Measurements from ENCODE around the gene POLN. TPM values are rescaled to one million over a fixed set of nuclear protein-coding genes. Genes with fewer than 3 reads are reported as not detected.

POLN gene
- total and polyA plus RNA-seq, 9 donors = 1.5 to 4.8 (median 2.2) TPM

DNA sequence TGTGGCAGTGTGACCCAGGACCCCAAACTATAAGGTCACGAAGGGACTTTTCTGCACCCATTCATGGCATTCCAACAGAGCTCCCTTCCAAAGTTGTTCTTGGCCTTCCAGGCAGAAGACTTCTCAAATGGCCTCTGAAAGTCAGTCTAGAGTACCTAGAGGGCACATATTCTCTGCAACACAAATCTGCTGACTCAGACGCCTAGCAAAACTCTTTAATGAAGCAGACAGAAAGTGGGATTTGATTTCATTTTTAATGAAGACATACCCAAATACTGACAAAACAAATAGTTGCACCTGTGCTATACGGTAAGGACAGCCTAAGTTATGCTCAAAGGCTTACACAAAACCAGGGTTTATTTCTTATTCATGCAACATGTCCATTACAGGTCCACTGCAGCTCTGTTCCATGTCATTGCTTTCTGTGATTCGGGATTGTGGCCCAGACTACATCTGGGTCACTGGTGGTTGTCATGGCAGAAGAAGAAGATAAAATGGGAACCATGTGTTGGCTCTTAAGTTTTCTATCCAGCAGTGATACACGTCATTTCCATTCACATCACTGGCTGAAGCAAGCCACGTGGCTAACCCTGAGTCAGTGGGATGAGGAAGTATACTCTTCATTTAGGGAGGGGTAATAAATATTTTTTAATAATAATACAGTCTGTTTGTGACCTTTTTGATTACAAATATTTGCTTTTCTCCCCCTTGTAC is 125.1 kb downstream of the POLN start:
- no peaks in the 10 kb centered on the region for H3K36me3 ChIP-seq (ENCODE audit: control insufficient read depth, insufficient read depth, low read length)
- H3K4me3 ChIP-seq (ENCODE audit: low read length) = no peak overlapping the region
- DNase-seq = no peak
- H3K27ac ChIP-seq (ENCODE audit: low read length) = no peak overlapping the region
- H3K9me3 ChIP-seq (replicated peaks; ENCODE audit: control insufficient read depth, low read depth, low read length) = no peaks in the 10 kb centered on the region
- H3K27me3 ChIP-seq (ENCODE audit: control insufficient read depth, insufficient read depth, low read length) = no peaks in the 10 kb centered on the region
- no peaks in the 10 kb centered on the region for H3K4me1 ChIP-seq (ENCODE audit: control insufficient read depth, insufficient read depth, low read length)
- 70% methylated on average over 2 of the region's 6 CpGs for WGBS (ENCODE audit: insufficient coverage)

DNA sequence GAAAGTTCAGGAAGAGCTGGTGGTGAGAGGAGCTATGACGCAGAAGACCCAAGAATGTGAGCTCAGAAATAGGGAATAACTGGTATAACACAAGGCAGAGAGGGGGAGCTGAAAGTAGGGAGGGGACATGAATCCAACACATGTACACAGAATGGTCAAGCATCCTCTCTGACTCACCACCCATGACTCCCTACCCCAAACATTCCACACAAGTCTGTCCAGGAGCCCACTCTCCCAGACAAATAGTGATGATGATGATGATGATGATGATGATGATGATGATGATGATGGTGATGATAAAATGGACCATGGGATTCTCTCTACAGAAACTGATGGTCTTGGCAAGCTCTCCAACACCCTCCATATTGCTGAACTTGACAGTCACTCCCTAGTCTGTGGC is 136.4 kb downstream of the POLN start:
- no peak overlapping the region for H3K4me3 ChIP-seq (ENCODE audit: low read length)
- H3K4me1 ChIP-seq (ENCODE audit: control insufficient read depth, insufficient read depth, low read length) = no peaks in the 10 kb centered on the region
- H3K27ac ChIP-seq (ENCODE audit: low read length) = no peak overlapping the region
- WGBS (ENCODE audit: insufficient coverage) = no CpG with 5 or more reads among the region's 1 CpG
- peaks cover 16% of the 10 kb centered on the region for H3K27me3 ChIP-seq (ENCODE audit: control insufficient read depth, insufficient read depth, low read length)
- no peak for DNase-seq
- H3K9me3 ChIP-seq (replicated peaks; ENCODE audit: control insufficient read depth, low read depth, low read length) = peaks cover 21% of the 10 kb centered on the region
- no peaks in the 10 kb centered on the region for H3K36me3 ChIP-seq (ENCODE audit: control insufficient read depth, insufficient read depth, low read length)

DNA sequence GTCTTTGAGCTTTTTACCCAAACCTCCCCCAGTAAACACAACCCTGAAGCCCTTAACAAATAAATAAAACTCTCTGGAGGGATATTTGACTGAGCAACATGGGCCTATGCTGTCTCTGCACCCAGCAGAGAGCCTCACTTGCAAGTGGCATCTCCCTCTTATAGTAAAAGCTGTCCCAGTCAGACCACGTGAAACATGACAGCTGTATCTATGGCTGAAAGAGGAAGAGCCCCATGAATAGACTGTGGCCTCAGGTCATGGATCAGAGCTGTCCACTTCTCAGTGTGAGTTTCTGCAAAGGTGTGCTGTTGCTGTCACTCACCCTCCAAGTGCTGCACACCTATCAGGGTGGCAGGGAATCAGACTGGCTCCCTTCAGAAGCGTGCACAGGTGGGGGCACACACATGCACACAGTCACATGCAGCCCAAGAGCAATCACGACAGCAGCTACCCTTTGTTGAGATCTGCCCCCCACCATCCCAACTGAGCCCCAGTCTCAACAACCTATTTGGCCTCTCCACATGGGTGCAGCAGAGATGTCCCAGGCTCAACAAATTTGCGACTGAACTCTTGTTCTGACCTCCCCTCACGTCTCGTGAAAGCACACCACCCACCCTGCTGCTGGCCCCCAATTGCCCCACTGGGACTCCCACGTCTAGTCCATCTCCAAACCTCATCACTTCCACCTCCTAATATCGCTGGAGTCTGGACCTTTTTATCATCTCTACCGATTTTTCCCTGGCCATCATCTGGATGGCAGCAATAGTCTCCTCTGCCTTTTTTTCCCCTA is 137.2 kb downstream of the POLN start:
- 77% methylated on average over 8 of the region's 9 CpGs for WGBS (ENCODE audit: insufficient coverage)
- peaks cover 21% of the 10 kb centered on the region for H3K9me3 ChIP-seq (replicated peaks; ENCODE audit: control insufficient read depth, low read depth, low read length)

DNA sequence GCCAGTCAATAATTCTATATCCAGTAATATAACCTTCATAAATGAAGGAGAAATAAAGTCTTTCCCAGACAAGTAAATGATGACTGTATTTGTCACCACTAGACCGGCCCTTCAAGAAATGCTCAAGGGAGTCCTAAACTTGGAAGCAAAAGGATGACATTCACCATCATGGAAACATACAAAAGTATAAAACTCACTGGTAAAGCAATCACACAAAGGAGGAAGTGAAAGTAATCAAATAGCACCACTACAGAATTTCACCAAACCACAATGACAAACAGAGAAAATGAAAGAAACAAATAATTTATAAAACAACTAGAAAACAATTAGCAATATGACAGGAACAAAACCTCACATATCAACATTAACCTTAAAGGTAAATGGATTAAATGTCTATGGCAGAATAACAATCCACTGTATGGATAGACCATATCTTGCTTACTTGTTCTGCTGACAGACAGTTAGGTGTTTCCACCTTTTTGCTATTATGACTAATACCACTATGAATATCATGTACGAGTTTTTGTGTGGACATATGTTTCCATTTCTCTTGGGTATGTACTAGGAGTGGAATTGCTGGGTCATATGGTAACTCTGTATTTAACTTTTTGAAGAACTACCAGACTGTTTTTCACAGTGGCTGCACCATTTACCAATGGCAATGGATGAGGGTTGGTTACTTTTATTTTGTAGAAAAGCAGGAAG is 137.9 kb downstream of the POLN start:
- Histone ChIP-seq H3K27ac (ENCODE audit: low read length) (no peak overlapping the region), H3K4me1 (ENCODE audit: control insufficient read depth, insufficient read depth, low read length) (no peaks in the 10 kb centered on the region), H3K27me3 (ENCODE audit: control insufficient read depth, insufficient read depth, low read length) (peaks cover 18% of the 10 kb centered on the region), H3K9me3 (replicated peaks; ENCODE audit: control insufficient read depth, low read depth, low read length) (peaks cover 21% of the 10 kb centered on the region), H3K36me3 (ENCODE audit: control insufficient read depth, insufficient read depth, low read length) (no peaks in the 10 kb centered on the region), H3K4me3 (ENCODE audit: low read length) (no peak overlapping the region)
- DNase-seq = no peak
- WGBS (ENCODE audit: insufficient coverage) = no CpG with 5 or more reads among the region's 2 CpGs

More for the DNA sequence above, 137.2 kb downstream of the POLN start:
- Histone ChIP-seq H3K27me3 (ENCODE audit: control insufficient read depth, insufficient read depth, low read length) (peaks cover 16% of the 10 kb centered on the region), H3K4me1 (ENCODE audit: control insufficient read depth, insufficient read depth, low read length) (no peaks in the 10 kb centered on the region), H3K4me3 (ENCODE audit: low read length) (no peak overlapping the region), H3K27ac (ENCODE audit: low read length) (no peak overlapping the region), H3K36me3 (ENCODE audit: control insufficient read depth, insufficient read depth, low read length) (no peaks in the 10 kb centered on the region)
- DNase-seq = no peak

DNA sequence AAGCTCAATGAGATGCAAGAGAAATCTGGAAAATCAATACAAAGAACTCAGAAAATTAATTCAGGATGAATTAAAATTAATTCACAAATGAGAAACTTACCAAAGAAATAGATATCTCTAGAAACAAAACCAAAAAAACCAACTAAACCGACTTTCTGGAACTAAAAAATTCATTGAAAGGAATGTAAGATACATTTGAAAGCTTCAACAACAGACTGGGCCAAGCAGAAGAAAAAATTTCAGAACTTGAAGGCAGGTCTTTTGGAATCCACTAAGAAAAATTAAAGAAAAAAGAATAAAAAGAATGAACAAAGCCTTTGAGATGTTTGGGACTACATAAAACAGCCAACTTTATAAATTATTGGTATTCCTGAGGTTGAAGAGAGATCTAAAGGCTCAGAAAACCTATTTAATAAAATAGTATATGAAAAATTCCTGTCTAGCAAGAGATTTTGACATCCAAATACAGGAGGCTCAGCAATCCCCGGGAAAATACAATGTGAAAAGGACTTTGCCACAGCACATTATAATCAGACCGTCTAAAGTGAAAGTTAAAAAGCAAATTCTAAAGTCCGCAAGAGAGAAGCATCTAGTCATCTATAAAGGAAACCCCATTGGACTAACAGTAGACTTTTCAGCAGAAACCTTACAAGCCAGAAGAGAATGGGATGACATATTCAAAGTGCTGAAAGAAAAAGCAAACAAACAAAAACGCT is 138.6 kb downstream of the POLN start:
- WGBS (ENCODE audit: insufficient coverage) = 83% methylated on average over 1 of the region's 5 CpGs
- H3K27me3 ChIP-seq (ENCODE audit: control insufficient read depth, insufficient read depth, low read length) = peaks cover 15% of the 10 kb centered on the region

DNA sequence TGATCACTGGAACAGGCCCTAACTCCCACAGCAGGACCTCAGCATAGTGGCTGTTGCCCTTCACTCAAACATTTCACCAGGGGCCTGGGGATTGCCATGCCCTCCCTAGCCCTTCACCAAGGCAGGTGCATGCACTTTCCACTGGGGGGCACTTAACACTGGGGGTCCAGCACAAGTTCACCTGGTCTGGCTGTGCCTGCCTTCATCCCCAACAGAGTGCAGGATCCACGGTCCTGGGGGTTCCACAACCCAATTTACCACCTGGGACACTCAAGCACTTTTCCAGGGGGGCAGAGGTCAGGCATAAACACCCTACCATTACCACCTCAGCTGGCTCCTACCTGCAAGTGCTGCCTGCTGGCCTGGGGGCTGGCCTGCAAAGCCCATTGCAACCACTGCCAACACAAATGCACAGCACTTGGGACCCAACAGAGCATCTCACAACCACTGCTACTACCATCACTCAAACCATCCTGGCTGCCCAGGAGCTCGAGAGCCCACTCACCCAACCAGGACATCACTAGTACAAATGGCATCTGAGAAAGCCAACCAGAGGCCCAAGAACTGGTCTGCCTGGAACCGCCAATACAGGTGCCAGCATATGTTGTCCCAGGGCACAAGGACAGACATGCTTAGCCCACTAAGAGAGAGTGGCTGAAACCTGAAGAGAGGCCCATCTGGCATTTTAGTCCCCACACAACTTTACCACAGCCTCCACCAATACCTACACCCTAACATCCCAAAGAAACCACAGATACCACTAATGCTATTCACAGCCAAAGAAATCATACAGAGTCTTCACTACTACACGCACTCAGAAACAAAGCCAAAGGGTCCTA is 139.7 kb downstream of the POLN start:
- Histone ChIP-seq H3K27me3 (ENCODE audit: control insufficient read depth, insufficient read depth, low read length) (peaks cover 10% of the 10 kb centered on the region), H3K4me3 (ENCODE audit: low read length) (no peak overlapping the region), H3K36me3 (ENCODE audit: control insufficient read depth, insufficient read depth, low read length) (no peaks in the 10 kb centered on the region), H3K4me1 (ENCODE audit: control insufficient read depth, insufficient read depth, low read length) (no peaks in the 10 kb centered on the region), H3K9me3 (replicated peaks; ENCODE audit: control insufficient read depth, low read depth, low read length) (peaks cover 21% of the 10 kb centered on the region), H3K27ac (ENCODE audit: low read length) (no peak overlapping the region)
- DNase-seq = no peak
- WGBS (ENCODE audit: insufficient coverage) = 69% methylated on average over 3 of the region's 4 CpGs

More for the DNA sequence above, 138.6 kb downstream of the POLN start:
- H3K36me3 ChIP-seq (ENCODE audit: control insufficient read depth, insufficient read depth, low read length) = no peaks in the 10 kb centered on the region
- DNase-seq = no peak
- no peak overlapping the region for H3K27ac ChIP-seq (ENCODE audit: low read length)
- H3K4me1 ChIP-seq (ENCODE audit: control insufficient read depth, insufficient read depth, low read length) = no peaks in the 10 kb centered on the region
- H3K4me3 ChIP-seq (ENCODE audit: low read length) = no peak overlapping the region
- peaks cover 21% of the 10 kb centered on the region for H3K9me3 ChIP-seq (replicated peaks; ENCODE audit: control insufficient read depth, low read depth, low read length)

DNA sequence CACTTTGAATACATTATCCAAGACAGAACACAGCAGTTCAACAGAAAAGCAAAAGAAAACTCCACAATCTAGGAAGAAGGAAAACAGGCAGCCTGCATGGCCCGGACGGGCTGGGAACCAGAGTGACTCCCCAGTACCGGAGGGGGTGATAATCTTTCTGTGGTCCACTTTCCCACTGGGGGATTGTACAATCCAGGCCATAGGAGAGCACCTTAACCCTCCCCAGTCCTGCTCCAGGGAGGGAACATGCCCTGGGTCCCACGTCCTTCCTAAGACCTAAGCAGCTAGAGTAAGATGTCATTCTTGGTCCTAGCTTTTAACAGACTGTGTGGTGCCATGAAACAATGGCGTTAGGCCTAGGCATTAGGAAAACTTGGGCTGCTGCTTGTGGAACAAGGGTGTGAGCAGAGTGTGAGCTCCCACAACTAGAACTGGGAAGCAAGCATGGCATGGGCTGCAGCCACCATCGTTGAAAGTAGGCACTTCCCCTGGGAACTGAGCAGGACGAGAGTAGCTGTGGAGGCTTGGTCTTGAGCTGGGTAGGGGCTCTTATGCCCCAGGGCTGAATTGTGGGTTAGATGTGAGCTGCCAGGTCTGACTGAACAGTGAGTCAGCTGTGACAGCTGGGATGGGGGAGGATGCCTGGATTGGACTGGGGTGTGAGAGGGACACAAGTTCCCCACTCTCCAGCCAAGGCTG is 140.4 kb downstream of the POLN start:
- Histone ChIP-seq H3K36me3 (ENCODE audit: control insufficient read depth, insufficient read depth, low read length) (no peaks in the 10 kb centered on the region), H3K4me3 (ENCODE audit: low read length) (no peak overlapping the region), H3K27me3 (ENCODE audit: control insufficient read depth, insufficient read depth, low read length) (peaks cover 10% of the 10 kb centered on the region), H3K27ac (ENCODE audit: low read length) (no peak overlapping the region), H3K9me3 (replicated peaks; ENCODE audit: control insufficient read depth, low read depth, low read length) (peaks cover 28% of the 10 kb centered on the region), H3K4me1 (ENCODE audit: control insufficient read depth, insufficient read depth, low read length) (no peaks in the 10 kb centered on the region)
- DNase-seq = no peak
- 93% methylated on average over 3 of the region's 7 CpGs for WGBS (ENCODE audit: insufficient coverage)

DNA sequence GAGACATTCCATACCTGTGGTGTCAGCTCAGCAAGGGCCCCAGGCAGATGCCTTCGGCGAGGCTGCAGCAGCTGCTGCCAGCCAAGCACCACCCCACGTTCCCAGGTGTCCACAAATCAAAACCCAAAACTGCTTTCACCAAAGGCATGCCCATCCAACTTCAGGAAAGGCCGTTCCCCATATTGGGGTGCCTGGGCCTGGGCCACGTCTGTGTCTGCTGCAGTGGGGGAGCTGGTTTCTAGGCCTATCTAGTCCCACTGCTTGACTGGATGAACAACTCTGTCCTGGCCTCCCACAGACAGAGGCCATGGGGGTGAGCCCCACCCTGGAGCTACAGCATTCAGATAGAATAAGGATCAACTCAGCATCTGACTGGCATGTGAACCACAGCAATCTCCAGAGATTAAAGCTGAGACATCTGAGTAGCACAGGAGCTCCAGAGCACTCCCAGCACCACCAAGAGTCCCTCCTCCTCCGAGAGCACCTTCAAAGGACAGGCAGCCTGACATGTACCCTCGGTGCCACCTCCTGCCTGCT is 145.8 kb downstream of the POLN start:
- H3K9me3 ChIP-seq (replicated peaks; ENCODE audit: control insufficient read depth, low read depth, low read length) = peaks cover 12% of the 10 kb centered on the region
- peaks cover 12% of the 10 kb centered on the region for H3K4me1 ChIP-seq (ENCODE audit: control insufficient read depth, insufficient read depth, low read length)
- H3K27ac ChIP-seq (ENCODE audit: low read length) = no peak overlapping the region
- H3K36me3 ChIP-seq (ENCODE audit: control insufficient read depth, insufficient read depth, low read length) = no peaks in the 10 kb centered on the region
- H3K4me3 ChIP-seq (ENCODE audit: low read length) = no peak overlapping the region
- DNase-seq = no peak
- peaks cover 5% of the 10 kb centered on the region for H3K27me3 ChIP-seq (ENCODE audit: control insufficient read depth, insufficient read depth, low read length)
- 86% methylated on average over 5 of the region's 7 CpGs for WGBS (ENCODE audit: insufficient coverage)
